BJ (cell line): ENCODE data around the gene ETV6. TPM values are rescaled to one million over a fixed set of nuclear protein-coding genes. Genes with fewer than 3 reads are reported as not detected.

Experiments used
- CTCF ChIA-PET: fragments of 350-600 bp; formaldehyde crosslinking; extraction: SDS; loops from one replicate; lab custom pipeline; 2021; ENCODE audit warnings: antibody characterized with exemption, inconsistent platforms; lab: Yijun Ruan, JAX
- POLR2A ChIA-PET: fragments of 300-600 bp; sonication (Branson Sonifier 250); formaldehyde crosslinking; extraction: SDS; loops from one replicate; lab custom pipeline; 2021; ENCODE audit warnings: antibody characterized with exemption; lab: Charles Lee
- DNase-seq: peaks from one replicate; pipeline ENCODE4 v3.0.0-alpha.2; 2011; ENCODE audit warnings: low read depth
- H3K27me3 ChIP-seq: 2 replicates; pipeline ENCODE4 v1.6.0; 2011; ENCODE audit warnings: low read length; ENCODE audit not compliant: control insufficient read depth, insufficient read depth
- H3K36me3 ChIP-seq: 2 replicates; pipeline ENCODE4 v1.5.1; 2011; ENCODE audit warnings: low read length; ENCODE audit not compliant: control insufficient read depth, insufficient read depth
- H3K4me3 ChIP-seq: 2 replicates; pipeline ENCODE4 v1.5.1; 2011; ENCODE audit warnings: low read depth, mild to moderate bottlenecking, control low read depth, low read length
- polyA plus RNA-seq: library from polyadenylated mRNA; depleted of rRNA; stranded (reverse); fragments of >200 nt; gene quantifications from 2 replicates; pipeline ENCODE4 v1.2.3, GENCODE V29; 2011
- TF ChIP-seq, protein P1 (sequence below): IDR thresholded peaks from 2 replicates; pipeline ENCODE4 v1.5.1; 2011; ENCODE audit warnings: low read depth, mild to moderate bottlenecking, control low read depth, inconsistent platforms, low read length, moderate library complexity; ENCODE audit not compliant: insufficient read depth

Gene ETV6
- polyA plus RNA-seq, 1 experiment: 10.7 TPM

DNA sequence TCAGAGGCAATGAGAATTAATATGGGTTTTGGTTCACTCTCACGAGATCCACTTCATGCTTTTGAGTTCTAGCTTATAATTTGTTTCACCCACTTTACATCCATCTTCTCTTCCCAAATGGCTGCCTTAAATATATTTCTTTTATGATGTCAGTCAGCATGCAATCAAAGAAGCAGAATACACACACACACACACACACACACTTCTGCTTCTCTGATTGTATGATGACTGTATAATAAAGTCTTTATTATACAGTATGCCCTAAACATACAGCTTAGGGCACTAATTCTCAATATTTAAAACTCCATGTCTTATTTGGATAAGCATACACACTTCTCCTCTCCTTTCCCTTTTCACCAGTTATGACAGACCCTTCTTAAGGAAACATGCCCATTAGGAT lies 6.7 kb upstream of the ETV6 start:
- no peak for DNase-seq
- Histone ChIP-seq H3K4me3 (no peak overlapping the region), H3K27me3 (no peaks in the 10 kb centered on the region), H3K36me3 (no peaks in the 10 kb centered on the region)
- ChIA-PET POLR2A (no interaction called here), CTCF (interaction anchor here (0.7 to 0.8 kb wide), 2 partner anchors 20 to 390 kb away, joined by 3 to 4 read pairs; no protein-coding TSS in a partner anchor)
- TF ChIP-seq, protein P1, sequence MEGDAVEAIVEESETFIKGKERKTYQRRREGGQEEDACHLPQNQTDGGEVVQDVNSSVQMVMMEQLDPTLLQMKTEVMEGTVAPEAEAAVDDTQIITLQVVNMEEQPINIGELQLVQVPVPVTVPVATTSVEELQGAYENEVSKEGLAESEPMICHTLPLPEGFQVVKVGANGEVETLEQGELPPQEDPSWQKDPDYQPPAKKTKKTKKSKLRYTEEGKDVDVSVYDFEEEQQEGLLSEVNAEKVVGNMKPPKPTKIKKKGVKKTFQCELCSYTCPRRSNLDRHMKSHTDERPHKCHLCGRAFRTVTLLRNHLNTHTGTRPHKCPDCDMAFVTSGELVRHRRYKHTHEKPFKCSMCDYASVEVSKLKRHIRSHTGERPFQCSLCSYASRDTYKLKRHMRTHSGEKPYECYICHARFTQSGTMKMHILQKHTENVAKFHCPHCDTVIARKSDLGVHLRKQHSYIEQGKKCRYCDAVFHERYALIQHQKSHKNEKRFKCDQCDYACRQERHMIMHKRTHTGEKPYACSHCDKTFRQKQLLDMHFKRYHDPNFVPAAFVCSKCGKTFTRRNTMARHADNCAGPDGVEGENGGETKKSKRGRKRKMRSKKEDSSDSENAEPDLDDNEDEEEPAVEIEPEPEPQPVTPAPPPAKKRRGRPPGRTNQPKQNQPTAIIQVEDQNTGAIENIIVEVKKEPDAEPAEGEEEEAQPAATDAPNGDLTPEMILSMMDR: no peak

DNA sequence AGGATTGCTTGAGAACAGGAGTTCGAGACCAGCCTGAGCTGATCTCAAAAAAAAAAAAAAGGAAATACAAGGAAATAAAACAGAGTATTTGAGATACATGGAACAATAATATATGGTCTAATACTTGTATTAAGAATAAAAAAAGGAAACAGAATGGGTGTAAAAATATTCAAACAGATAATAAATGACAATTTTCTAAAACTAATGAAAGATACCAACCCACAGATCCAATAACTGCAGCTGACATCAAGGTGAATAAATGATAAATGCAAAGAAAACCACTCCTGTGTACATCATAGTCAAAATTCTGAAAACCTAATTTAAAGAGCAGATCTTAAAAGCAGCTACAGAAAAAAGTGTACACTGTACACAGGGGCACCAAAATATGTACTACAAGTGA lies 4.1 kb upstream of the ETV6 start:
- CTCF ChIA-PET: no interaction called here
- H3K27me3 ChIP-seq: no peaks in the 10 kb centered on the region
- no peaks in the 10 kb centered on the region for H3K36me3 ChIP-seq
- TF ChIP-seq, protein P1: no peak
- H3K4me3 ChIP-seq: no peak overlapping the region
- POLR2A ChIA-PET: no interaction called here
- DNase-seq: no peak

DNA sequence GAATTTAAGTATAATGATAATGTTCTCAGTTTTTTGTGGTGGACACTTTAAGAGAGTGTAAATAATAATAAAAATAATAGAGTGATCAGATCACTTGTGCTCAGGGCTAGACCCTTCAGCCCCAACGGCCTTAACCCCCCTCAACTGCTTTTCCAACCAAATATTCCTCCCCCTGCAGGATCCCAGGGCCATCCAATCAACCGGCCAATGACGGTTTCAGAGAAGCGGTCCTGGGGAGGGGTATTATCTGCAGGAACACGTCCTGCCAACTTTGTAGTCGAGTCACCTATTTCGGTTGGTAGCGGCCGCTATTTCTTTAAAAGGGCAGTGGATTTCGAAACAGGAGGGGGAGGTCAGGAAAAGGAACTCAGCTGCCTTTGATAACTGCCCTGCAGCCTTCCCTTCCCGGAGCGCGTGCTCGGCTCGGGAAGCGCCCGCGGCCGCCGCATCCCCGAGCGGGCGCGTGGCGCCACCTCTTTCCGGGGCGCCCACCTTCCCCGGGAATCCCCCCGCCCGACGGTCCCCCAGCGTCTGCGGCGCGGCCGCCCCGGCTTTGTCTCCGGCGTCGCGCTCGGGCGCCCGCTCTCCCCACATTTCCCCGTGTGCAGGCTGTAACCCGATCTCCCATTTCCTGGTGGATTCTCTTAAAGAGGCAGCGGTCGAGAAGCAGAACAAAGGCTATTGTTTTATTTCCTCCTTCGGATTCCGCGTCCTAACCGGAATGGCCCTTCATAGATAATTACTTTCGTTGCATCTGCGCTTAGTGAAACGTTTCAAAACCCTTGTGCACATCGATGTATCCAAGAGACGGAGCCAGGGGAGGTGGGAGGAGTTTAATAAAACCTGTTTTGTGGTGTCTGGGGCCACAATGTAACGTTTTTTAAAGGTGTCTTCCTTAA lies 711 bp upstream of the ETV6 start:
- CTCF ChIA-PET: no interaction called here
- Histone ChIP-seq H3K27me3 (no peaks in the 10 kb centered on the region), H3K36me3 (no peaks in the 10 kb centered on the region), H3K4me3 (peak overlapping the region; percentile 74)
- POLR2A ChIA-PET: no interaction called here
- TF ChIP-seq, protein P1: no peak
- DNase-seq: no peak

DNA sequence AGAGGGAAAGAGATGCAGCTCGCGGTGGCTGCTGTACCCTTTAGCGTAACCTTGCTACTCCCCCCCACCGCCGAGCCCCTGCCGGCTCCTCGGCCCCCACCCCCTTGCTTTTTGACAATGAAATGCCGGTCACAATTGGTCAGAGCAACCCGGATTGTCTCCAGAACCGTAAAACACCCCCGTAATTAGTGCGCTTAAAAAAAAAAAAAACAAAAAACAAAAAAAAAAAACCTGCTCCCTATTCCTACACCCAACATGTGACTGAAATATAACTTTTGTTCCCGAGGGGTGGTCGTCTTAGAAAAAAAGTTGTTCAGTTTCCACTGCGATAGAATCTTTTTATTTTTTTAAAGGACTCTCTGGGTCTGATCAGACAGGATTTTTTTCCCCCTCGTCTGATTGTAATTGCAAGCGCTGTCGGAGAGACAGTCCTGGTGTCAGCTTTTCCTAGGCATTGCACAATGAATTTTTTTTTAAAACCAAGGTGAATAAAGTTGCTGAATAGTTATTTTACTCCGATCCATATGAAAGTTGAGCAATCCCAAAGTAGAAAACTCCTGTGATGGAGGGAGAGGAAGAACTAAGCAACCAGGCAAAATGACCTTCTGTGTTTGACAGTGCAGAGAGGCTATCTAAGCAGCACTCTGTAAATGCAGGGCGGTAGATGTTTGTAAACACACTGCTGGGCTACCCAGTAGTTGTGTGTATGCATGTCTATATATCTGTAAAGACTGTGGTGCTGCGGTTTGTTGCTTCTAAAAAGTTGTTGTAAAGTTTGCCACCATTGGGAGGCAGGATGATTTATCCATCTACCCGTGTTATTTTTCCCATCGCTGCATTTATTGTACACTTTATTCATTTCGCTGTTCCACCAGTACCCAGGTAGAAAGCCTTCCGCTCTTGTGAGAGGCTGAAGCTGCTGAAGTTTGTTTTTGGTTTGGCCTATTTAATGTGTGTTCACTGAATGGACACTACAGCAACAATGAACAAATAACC lies 1.1 kb downstream of the ETV6 start:
- TF ChIP-seq, protein P1: no peak
- peak overlapping the region; percentile 74 for H3K4me3 ChIP-seq
- no peak for DNase-seq
- ChIA-PET POLR2A (interaction anchor here (0.5 to 0.6 kb wide), 2 partner anchors 240 to 351 kb away, joined by 3 read pairs; no protein-coding TSS in a partner anchor), CTCF (interaction anchor here (1.7 kb wide), 1 partner anchor 383 kb away, joined by 7 read pairs; no protein-coding TSS in a partner anchor)
- H3K27me3 ChIP-seq: no peaks in the 10 kb centered on the region
- H3K36me3 ChIP-seq: no peaks in the 10 kb centered on the region
